BE2C (cell line): ENCODE measurements around the gene ADCY4.

Source experiments
- DNase-seq: peaks from one replicate; pipeline ENCODE4 v3.0.0-alpha.2; 2020
- H3K27me3 ChIP-seq: fragments of 250-450 bp; sonication (Bioruptor Pico); 2 replicates; pipeline ENCODE4 v1.5.1; 2020; ENCODE audit warnings: mild to moderate bottlenecking
- H3K36me3 ChIP-seq: fragments of 250-450 bp; sonication (Bioruptor Pico); 2 replicates; pipeline ENCODE4 v1.5.1; 2020; ENCODE audit warnings: mild to moderate bottlenecking
- H3K4me1 ChIP-seq: fragments of 250-450 bp; sonication (Bioruptor Pico); 2 replicates; pipeline ENCODE4 v1.5.1; 2020
- H3K4me3 ChIP-seq: 2 replicates; pipeline ENCODE4 v1.5.1; 2011; ENCODE audit warnings: low read depth, low read length
- H3K9me3 ChIP-seq: fragments of 250-450 bp; sonication (Bioruptor Pico); 2 replicates; pipeline ENCODE4 v1.5.1; 2020
- TF ChIP-seq, protein P1 (sequence below): IDR thresholded peaks from 2 replicates; pipeline ENCODE4 v1.5.1; 2012; ENCODE audit warnings: mild to moderate bottlenecking, low read depth, low read length

The ADCY4 gene

GRCh38 chr14:24304019-24304387 is 30.9 kb downstream of the ADCY4 start:
- DNase-seq: no peak
- no peaks in the 10 kb centered on the region for H3K9me3 ChIP-seq
- peaks cover 52% of the 10 kb centered on the region for H3K36me3 ChIP-seq
- TF ChIP-seq, protein P1, sequence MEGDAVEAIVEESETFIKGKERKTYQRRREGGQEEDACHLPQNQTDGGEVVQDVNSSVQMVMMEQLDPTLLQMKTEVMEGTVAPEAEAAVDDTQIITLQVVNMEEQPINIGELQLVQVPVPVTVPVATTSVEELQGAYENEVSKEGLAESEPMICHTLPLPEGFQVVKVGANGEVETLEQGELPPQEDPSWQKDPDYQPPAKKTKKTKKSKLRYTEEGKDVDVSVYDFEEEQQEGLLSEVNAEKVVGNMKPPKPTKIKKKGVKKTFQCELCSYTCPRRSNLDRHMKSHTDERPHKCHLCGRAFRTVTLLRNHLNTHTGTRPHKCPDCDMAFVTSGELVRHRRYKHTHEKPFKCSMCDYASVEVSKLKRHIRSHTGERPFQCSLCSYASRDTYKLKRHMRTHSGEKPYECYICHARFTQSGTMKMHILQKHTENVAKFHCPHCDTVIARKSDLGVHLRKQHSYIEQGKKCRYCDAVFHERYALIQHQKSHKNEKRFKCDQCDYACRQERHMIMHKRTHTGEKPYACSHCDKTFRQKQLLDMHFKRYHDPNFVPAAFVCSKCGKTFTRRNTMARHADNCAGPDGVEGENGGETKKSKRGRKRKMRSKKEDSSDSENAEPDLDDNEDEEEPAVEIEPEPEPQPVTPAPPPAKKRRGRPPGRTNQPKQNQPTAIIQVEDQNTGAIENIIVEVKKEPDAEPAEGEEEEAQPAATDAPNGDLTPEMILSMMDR: no peak
- H3K4me1 ChIP-seq: no peaks in the 10 kb centered on the region
- H3K27me3 ChIP-seq: no peaks in the 10 kb centered on the region
- H3K4me3 ChIP-seq: no peak overlapping the region

- H3K4me3 ChIP-seq: peak overlapping the region; percentile 79
- H3K36me3 ChIP-seq: peaks cover 32% of the 10 kb centered on the region
- TF ChIP-seq, protein P1: no peak
- no peaks in the 10 kb centered on the region for H3K4me1 ChIP-seq
- H3K9me3 ChIP-seq: no peaks in the 10 kb centered on the region
- DNase-seq: no peak
- no peaks in the 10 kb centered on the region for H3K27me3 ChIP-seq
Measured at GRCh38 chr14:24300326-24300980, 34.4 kb downstream of the ADCY4 start.

- Histone ChIP-seq H3K4me1 (no peaks in the 10 kb centered on the region), H3K4me3 (peak within 1 kb of the TSS; percentile 79), H3K9me3 (no peaks in the 10 kb centered on the region), H3K27me3 (no peaks in the 10 kb centered on the region), H3K36me3 (peaks cover 22% of the 10 kb centered on the region)
- TF ChIP-seq, protein P1: no peak
- DNase-seq: peak; percentile 90
Measured at GRCh38 chr14:24299255-24300191, 35.3 kb downstream of the ADCY4 start, which contains the start of the genes DHRS1 and NOP9. Gene DHRS1 (minus strand): TSS chr14:24299780. CDS start chr14:24299106, 674 bp downstream. Gene NOP9 (plus strand): TSS chr14:24299850. CDS start chr14:24299955, 105 bp downstream.

DNA sequence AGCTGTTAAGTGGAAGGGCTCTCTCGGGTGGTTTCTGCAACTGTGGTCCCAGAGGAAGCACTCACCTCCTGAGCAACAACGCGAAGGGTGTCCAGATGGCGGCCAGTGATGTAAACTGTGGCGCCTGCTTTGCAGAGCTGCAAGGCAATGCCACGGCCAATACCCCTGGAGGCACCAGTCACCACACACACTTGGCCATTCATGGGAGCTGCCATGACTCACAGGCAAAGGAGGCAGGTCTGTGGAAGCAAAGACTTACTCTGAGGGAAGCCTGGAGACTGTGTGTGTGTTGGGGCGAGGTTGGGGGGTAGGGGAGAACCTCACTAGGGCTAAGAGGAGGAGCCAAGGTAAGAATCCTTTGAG is 36.0 kb downstream of the ADCY4 start:
- H3K27me3 ChIP-seq: no peaks in the 10 kb centered on the region
- H3K9me3 ChIP-seq: no peaks in the 10 kb centered on the region
- H3K4me1 ChIP-seq: no peaks in the 10 kb centered on the region
- TF ChIP-seq, protein P1: no peak
- H3K4me3 ChIP-seq: peak overlapping the region; percentile 79
- DNase-seq: peak; percentile 44
- H3K36me3 ChIP-seq: peaks cover 17% of the 10 kb centered on the region

DNA sequence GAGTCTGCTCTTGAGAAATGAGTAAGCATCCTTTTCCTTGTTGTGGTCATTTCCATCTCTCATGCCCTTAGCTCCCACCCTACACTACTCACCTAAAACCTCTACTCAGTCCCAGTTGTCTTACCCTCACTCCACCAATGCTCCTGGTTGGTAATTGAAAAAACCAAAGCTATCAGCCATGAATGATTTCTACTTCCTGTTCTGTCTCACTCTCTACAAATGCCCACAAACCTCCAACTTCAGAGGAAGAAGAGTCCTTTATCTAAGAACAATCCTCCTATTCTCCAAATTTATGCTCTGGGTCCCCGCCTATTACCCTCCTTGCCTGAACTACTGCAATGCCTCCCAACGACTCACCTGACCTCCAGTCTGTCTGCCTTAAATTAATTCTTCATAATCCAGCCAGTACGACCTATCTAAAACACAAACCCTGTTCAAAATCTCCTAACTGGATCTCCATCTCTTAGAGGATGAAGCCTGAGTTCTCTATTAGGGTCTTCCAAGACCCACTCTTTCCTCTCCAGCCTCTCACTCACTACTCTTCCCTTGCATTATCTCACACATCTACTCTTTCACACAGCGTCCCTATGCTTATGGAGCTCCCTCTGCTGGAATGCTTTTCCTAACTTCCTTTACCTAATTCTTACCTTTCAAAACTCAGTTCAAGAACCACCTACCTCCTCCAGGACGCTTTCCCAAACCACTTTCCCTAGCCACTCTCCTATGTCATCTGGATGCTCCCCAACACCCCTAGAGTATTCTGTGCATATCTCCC is 37.5 kb downstream of the ADCY4 start:
- DNase-seq: no peak
- Histone ChIP-seq H3K27me3 (no peaks in the 10 kb centered on the region), H3K9me3 (no peaks in the 10 kb centered on the region), H3K36me3 (peaks cover 10% of the 10 kb centered on the region), H3K4me1 (no peaks in the 10 kb centered on the region), H3K4me3 (no peak overlapping the region)
- TF ChIP-seq, protein P1: peak; percentile 67
